ENCODE results near the gene TRAPPC14. TPM values are rescaled to one million over a fixed set of nuclear protein-coding genes. Genes with fewer than 3 reads are reported as not detected.
"Not testable (repeated sequence)": the region's sequence is repeated elsewhere in the genome, so short reads cannot be mapped to it uniquely, and the experiment has no call there.

Gene TRAPPC14
- total and polyA plus RNA-seq, 4 donors: 3.6 to 28.2 (median 16.9) TPM

GRCh38 chr7:100152404-100152803 lies 6.1 kb downstream of the TRAPPC14 start:
- H3K4me1 ChIP-seq (ENCODE audit: control insufficient read depth in 1 of 2, insufficient read depth in 2 of 2, low read length in 2 of 2): no peaks in the 10 kb centered on the region
- no peaks in the 10 kb centered on the region for H3K36me3 ChIP-seq (ENCODE audit: control insufficient read depth in 1 of 2, insufficient read depth in 2 of 2, low read length in 1 of 2)
- DNase-seq (no peak), ATAC-seq (ENCODE audit: low FRiP score) (no peak)
- H3K4me3 ChIP-seq (ENCODE audit: low read length in 2 of 2): no peak overlapping the region
- no peaks in the 10 kb centered on the region for H3K27me3 ChIP-seq (ENCODE audit: control insufficient read depth in 1 of 2, insufficient read depth in 2 of 2, low read length in 1 of 2)
- intact Hi-C loops (cut with DNase I): no loop called here
- H3K27ac ChIP-seq (ENCODE audit: low read depth in 1 of 2, low read length in 2 of 2): no peak overlapping the region
- H3K9me3 ChIP-seq (ENCODE audit: control insufficient read depth, low read length): no peaks in the 10 kb centered on the region

DNA sequence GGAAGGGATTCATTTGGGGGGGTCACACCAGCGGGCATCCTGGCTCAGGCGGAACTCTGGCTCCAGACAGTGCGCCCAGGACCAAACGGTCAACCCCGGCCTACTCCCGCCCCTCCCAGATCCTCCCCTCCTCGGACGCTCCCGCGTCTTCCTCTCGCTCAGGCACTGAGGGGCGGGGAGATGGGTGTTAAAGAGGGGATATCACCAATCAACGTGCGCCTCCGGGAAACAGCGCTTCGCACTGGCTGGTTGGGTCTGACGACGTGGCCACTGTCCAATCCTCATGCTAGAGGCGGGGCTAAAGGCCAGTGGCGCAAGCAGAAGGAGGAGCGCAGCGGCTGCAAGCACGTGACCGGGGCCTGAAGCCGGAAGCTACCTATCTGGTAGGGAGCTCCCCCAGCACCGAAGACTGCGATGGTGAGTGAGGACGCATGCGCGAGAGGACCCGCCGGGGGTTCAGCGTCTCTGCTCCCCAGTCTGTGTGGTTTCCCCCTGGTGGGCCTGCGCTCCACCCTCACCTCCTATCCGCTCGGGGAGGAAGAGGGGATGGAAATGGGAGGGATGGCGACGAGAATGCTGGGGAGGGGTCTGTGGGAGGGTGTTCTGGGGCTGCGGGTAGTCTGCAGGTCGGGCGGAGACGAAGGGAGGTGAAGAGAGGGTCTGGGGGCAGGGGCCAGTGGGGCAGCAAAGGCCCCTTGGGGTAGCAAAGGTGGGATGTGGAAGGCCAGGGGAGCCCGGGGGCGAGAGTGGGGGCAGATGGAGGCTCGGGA lies 9.8 kb downstream of the TRAPPC14 start, which contains the start of gene LAMTOR4:
TSS of gene LAMTOR4 (plus strand) at position 360 of the 770 bp plus-strand sequence. CDS start at position 415, 55 bp downstream.
- DNase-seq: peak; percentile 99
- WGBS, 2 donors: 0 to 1% methylated on average over 45 to 46 of the region's 46 CpGs
- H3K4me3 ChIP-seq (ENCODE audit: low read length in 2 of 2): peak within 1 kb of the TSS; percentile 42 to 63
- no peaks in the 10 kb centered on the region for H3K9me3 ChIP-seq (ENCODE audit: control insufficient read depth, low read length)
- no peaks in the 10 kb centered on the region for H3K4me1 ChIP-seq (ENCODE audit: control insufficient read depth in 1 of 2, insufficient read depth in 2 of 2, low read length in 2 of 2)
- H3K36me3 ChIP-seq (ENCODE audit: control insufficient read depth in 1 of 2, insufficient read depth in 2 of 2, low read length in 1 of 2): no peaks in the 10 kb centered on the region
- peak; percentile 99 for ATAC-seq (ENCODE audit: low FRiP score)
- intact Hi-C loops (cut with DNase I): no loop called here
- H3K27me3 ChIP-seq (ENCODE audit: control insufficient read depth in 1 of 2, insufficient read depth in 2 of 2, low read length in 1 of 2): no peaks in the 10 kb centered on the region
- peak within 1 kb of the TSS in 1 of 2 donors; percentile 28 for H3K27ac ChIP-seq (ENCODE audit: low read depth in 1 of 2, low read length in 2 of 2)

DNA sequence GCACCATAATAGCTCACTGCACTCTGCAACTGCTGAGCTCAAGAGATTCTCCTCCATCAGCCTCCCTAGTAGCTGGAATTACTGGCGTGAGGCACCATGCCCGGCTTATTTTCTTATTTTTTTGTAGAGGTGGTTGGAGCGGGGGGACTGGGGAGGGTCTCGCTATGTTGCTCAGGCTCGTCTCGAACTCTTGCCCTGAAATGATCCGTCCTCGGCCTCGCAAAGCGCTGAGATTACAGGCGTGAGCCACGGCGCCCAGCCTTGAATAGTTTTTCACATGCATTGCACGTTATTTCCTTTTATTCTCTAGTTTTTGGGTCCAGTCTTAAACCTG lies 10.3 kb downstream of the TRAPPC14 start:
- intact Hi-C loops (cut with DNase I): no loop called here
- Histone ChIP-seq H3K9me3 (ENCODE audit: control insufficient read depth, low read length) (no peaks in the 10 kb centered on the region), H3K4me3 (ENCODE audit: low read length in 2 of 2) (peak overlapping the region; percentile 3 to 13), H3K27me3 (ENCODE audit: control insufficient read depth in 1 of 2, insufficient read depth in 2 of 2, low read length in 1 of 2) (no peaks in the 10 kb centered on the region), H3K36me3 (ENCODE audit: control insufficient read depth in 1 of 2, insufficient read depth in 2 of 2, low read length in 1 of 2) (no peaks in the 10 kb centered on the region), H3K27ac (ENCODE audit: low read depth in 1 of 2, low read length in 2 of 2) (peak overlapping the region in 1 of 2 donors; percentile 28), H3K4me1 (ENCODE audit: control insufficient read depth in 1 of 2, insufficient read depth in 2 of 2, low read length in 2 of 2) (no peaks in the 10 kb centered on the region)
- WGBS, 2 donors: 5 to 9% methylated on average over 14 of the region's 14 CpGs
- DNase-seq (no peak), ATAC-seq (ENCODE audit: low FRiP score) (peak; percentile 2)

DNA sequence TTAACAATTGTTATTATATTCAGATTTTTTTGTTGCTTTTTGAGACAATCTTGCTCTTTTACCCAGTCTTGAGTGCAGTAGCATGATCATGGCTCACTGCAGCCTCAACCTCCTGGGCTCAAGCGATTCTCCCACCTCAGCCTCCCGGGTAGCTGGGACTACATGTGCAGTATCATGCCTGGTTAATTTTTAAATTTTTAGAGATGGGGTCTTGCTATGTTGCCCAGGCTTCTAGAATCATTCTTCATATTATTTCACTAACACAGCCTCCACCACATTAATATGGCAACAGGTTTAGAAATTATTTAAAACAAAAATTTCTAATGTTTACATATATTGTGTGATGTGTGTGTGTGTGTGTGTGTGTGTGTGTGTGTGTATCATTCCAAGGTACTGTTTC lies 11.2 kb downstream of the TRAPPC14 start:
- no peak for ATAC-seq (ENCODE audit: low FRiP score)
- intact Hi-C loops (cut with DNase I): no loop called here
- H3K27me3 ChIP-seq (ENCODE audit: control insufficient read depth in 1 of 2, insufficient read depth in 2 of 2, low read length in 1 of 2): no peaks in the 10 kb centered on the region
- H3K27ac ChIP-seq (ENCODE audit: low read depth in 1 of 2, low read length in 2 of 2): no peak overlapping the region
- no peak for DNase-seq
- H3K9me3 ChIP-seq (ENCODE audit: control insufficient read depth, low read length): no peaks in the 10 kb centered on the region
- no peak overlapping the region for H3K4me3 ChIP-seq (ENCODE audit: low read length in 2 of 2)
- H3K36me3 ChIP-seq (ENCODE audit: control insufficient read depth in 1 of 2, insufficient read depth in 2 of 2, low read length in 1 of 2): no peaks in the 10 kb centered on the region
- no peaks in the 10 kb centered on the region for H3K4me1 ChIP-seq (ENCODE audit: control insufficient read depth in 1 of 2, insufficient read depth in 2 of 2, low read length in 2 of 2)
- 88 to 96% methylated on average over 2 of the region's 2 CpGs for WGBS, 2 donors

- 85 to 86% methylated on average over 4 of the region's 4 CpGs for WGBS, 2 donors
- ATAC-seq (ENCODE audit: low FRiP score); H3K4me3 ChIP-seq (ENCODE audit: low read length in 2 of 2); intact Hi-C loops (cut with DNase I); H3K27ac ChIP-seq (ENCODE audit: low read depth in 1 of 2, low read length in 2 of 2); DNase-seq; H3K9me3 ChIP-seq (ENCODE audit: control insufficient read depth, low read length); H3K4me1 ChIP-seq (ENCODE audit: control insufficient read depth in 1 of 2, insufficient read depth in 2 of 2, low read length in 2 of 2); H3K36me3 ChIP-seq (ENCODE audit: control insufficient read depth in 1 of 2, insufficient read depth in 2 of 2, low read length in 1 of 2); H3K27me3 ChIP-seq (ENCODE audit: control insufficient read depth in 1 of 2, insufficient read depth in 2 of 2, low read length in 1 of 2): not testable (repeated sequence)
Measured at GRCh38 chr7:100146350-100146749, 12.2 kb downstream of the TRAPPC14 start.

DNA sequence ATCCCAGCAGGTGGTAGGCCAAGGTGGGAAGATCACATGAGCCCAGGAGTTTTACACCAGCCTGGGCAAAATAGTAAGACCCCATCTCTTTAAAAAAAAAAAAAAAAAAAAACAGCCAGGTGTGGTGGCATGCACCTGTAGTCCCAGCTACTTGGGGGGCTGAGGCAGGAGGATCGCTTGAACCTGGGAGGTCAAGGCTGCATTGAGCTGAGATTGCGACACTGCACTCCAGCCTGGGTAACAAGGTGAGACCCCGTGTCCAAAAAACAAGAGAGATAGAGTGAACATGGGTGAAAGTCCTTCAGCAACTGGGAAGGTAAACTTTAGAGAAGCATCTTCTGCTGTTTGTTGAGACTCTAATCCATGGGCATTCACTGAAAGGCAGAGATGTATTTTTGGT lies 16.1 kb downstream of the TRAPPC14 start:
- Histone ChIP-seq H3K9me3 (ENCODE audit: control insufficient read depth, low read length) (no peaks in the 10 kb centered on the region), H3K4me1 (ENCODE audit: control insufficient read depth in 1 of 2, insufficient read depth in 2 of 2, low read length in 2 of 2) (no peaks in the 10 kb centered on the region), H3K27ac (ENCODE audit: low read depth in 1 of 2, low read length in 2 of 2) (no peak overlapping the region), H3K4me3 (ENCODE audit: low read length in 2 of 2) (no peak overlapping the region), H3K36me3 (ENCODE audit: control insufficient read depth in 1 of 2, insufficient read depth in 2 of 2, low read length in 1 of 2) (no peaks in the 10 kb centered on the region), H3K27me3 (ENCODE audit: control insufficient read depth in 1 of 2, insufficient read depth in 2 of 2, low read length in 1 of 2) (no peaks in the 10 kb centered on the region)
- ATAC-seq (ENCODE audit: low FRiP score) (no peak), DNase-seq (no peak)
- 91 to 95% methylated on average over 3 of the region's 3 CpGs for WGBS, 2 donors
- intact Hi-C loops (cut with DNase I): no loop called here

DNA sequence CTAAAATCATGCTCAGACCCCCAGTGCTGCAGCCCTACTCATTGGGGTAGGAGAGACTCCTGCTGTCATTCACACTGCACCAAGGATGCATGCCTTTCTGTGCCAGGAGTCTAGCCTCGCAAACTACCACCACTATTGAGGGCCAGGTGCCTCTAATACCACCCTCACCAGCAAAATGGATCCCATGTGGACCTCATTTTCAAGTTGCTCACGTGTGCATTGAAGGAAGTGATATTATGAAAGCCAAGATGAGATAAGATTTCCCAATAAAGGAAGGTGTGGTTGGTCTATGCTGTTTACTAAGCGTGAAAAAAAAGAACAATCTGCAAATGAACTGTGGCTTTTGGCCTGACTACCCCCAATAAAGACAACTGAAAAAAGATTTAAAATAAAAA lies 17.0 kb downstream of the TRAPPC14 start:
- H3K27me3 ChIP-seq (ENCODE audit: control insufficient read depth in 1 of 2, insufficient read depth in 2 of 2, low read length in 1 of 2): no peaks in the 10 kb centered on the region
- DNase-seq (no peak), ATAC-seq (ENCODE audit: low FRiP score) (no peak)
- WGBS, 2 donors: 72 to 78% methylated on average over 3 of the region's 3 CpGs
- no peaks in the 10 kb centered on the region for H3K36me3 ChIP-seq (ENCODE audit: control insufficient read depth in 1 of 2, insufficient read depth in 2 of 2, low read length in 1 of 2)
- H3K4me1 ChIP-seq (ENCODE audit: control insufficient read depth in 1 of 2, insufficient read depth in 2 of 2, low read length in 2 of 2): no peaks in the 10 kb centered on the region
- no peaks in the 10 kb centered on the region for H3K9me3 ChIP-seq (ENCODE audit: control insufficient read depth, low read length)
- H3K4me3 ChIP-seq (ENCODE audit: low read length in 2 of 2): no peak overlapping the region
- intact Hi-C loops (cut with DNase I): no loop called here
- no peak overlapping the region for H3K27ac ChIP-seq (ENCODE audit: low read depth in 1 of 2, low read length in 2 of 2)

GRCh38 chr7:100137851-100138760 lies 20.4 kb downstream of the TRAPPC14 start:
- Histone ChIP-seq H3K36me3 (ENCODE audit: control insufficient read depth in 1 of 2, insufficient read depth in 2 of 2, low read length in 1 of 2) (no peaks in the 10 kb centered on the region), H3K9me3 (ENCODE audit: control insufficient read depth, low read length) (no peaks in the 10 kb centered on the region), H3K27ac (ENCODE audit: low read depth in 1 of 2, low read length in 2 of 2) (no peak overlapping the region), H3K4me1 (ENCODE audit: control insufficient read depth in 1 of 2, insufficient read depth in 2 of 2, low read length in 2 of 2) (no peaks in the 10 kb centered on the region), H3K27me3 (ENCODE audit: control insufficient read depth in 1 of 2, insufficient read depth in 2 of 2, low read length in 1 of 2) (no peaks in the 10 kb centered on the region), H3K4me3 (ENCODE audit: low read length in 2 of 2) (no peak overlapping the region)
- DNase-seq (no peak), ATAC-seq (ENCODE audit: low FRiP score) (no peak)
- intact Hi-C loops (cut with DNase I): loop anchor here in 1 of 2 donors (10.0 kb wide), 1 partner anchor 77 kb away; the partner anchor contains the start of gene PVRIG
- WGBS, 2 donors: 76 to 77% methylated on average over 13 of the region's 13 CpGs
